ENCODE data around the gene CCDC142. TPM values are rescaled to one million over a fixed set of nuclear protein-coding genes. Genes with fewer than 3 reads are reported as not detected.

The CCDC142 gene
- total and polyA plus RNA-seq, 2 experiments from 2014 or later, result 5.1 to 12.3 TPM

GRCh38 chr2:74524955-74525716, 42.3 kb upstream of the CCDC142 start:
- peaks cover 33% of the 10 kb centered on the region for H3K27me3 Mint-ChIP-seq (ENCODE audit: insufficient read depth, low read depth, poor library complexity)
- H3K9me3 Mint-ChIP-seq, result no peaks in the 10 kb centered on the region
- H2AFZ ChIP-seq, result no peak overlapping the region
- peaks cover 7% of the 10 kb centered on the region; the same call in 1 of the 2 replicates for H3K4me1 ChIP-seq (ENCODE audit: insufficient read depth)
- ATAC-seq, result no peak
- no peak overlapping the region for H3K4me2 ChIP-seq
- H3K27me3 ChIP-seq (ENCODE audit: insufficient read depth), result peaks cover 30% of the 10 kb centered on the region
- H4K20me1 ChIP-seq (replicated peaks; ENCODE audit: insufficient read depth), result peaks cover 9% of the 10 kb centered on the region; the same call in 1 of the 2 replicates
- H3K27ac Mint-ChIP-seq, result no peak overlapping the region
- no peak overlapping the region for H3K4me3 Mint-ChIP-seq
- TF ChIP-seq REST (IDR thresholded peaks at IDR 0.05; ENCODE audit: unreplicated experiment) (no peak), ZNF331 (CRISPR knock-in tag; IDR thresholded peaks at IDR 0.05; ENCODE audit: low read depth) (no peak), ZNF462 (CRISPR knock-in tag; IDR thresholded peaks at IDR 0.05) (no peak), EZH2phosphoT487 (IDR thresholded peaks at IDR 0.05; ENCODE audit: unreplicated experiment) (no peak), NANOG (IDR thresholded peaks at IDR 0.05; ENCODE audit: borderline replicate concordance) (no peak), ZNF114 (CRISPR knock-in tag; IDR thresholded peaks at IDR 0.05) (no peak)
- no peak overlapping the region for H3K27ac ChIP-seq (ENCODE audit: low read depth)
- no peaks in the 10 kb centered on the region for H3K9me2 ChIP-seq (ENCODE audit: insufficient read depth)
- peaks cover 14% of the 10 kb centered on the region for H3K4me1 Mint-ChIP-seq
- H3K79me2 ChIP-seq (replicated peaks; ENCODE audit: insufficient read depth), result peaks cover 18% of the 10 kb centered on the region
- H3K36me3 Mint-ChIP-seq (ENCODE audit: low read depth), result peaks cover 32% of the 10 kb centered on the region
- no peak for DNase-seq (ENCODE audit: low spot score)
- no peak overlapping the region for H3K4me3 ChIP-seq
- peaks cover 11% of the 10 kb centered on the region for H3K36me3 ChIP-seq (ENCODE audit: insufficient read depth)
- 0 out of 2 replicates have a peak, but pooled peaks cover 10% of the 10 kb centered on the region for H3F3A ChIP-seq (replicated peaks; ENCODE audit: low read depth)

Measured in GM23338 (cell line).